Small intestine (tissue), 7 donors: ENCODE results near the gene NYAP2. TPM values are rescaled to one million over a fixed set of nuclear protein-coding genes. Genes with fewer than 3 reads are reported as not detected.
A peak's percentile ranks its signal among the peaks of the same experiment; 100 is the strongest.

Experiments
- DNase-seq, 2 donors: peaks; one replicate each; pipeline versions ENCODE4 v3.0.0 to v3.0.0-alpha.2; 2013
- FAIRE-seq: peaks from 2 replicates; lab custom pipeline; 2012; peaks lifted over from hg19 to GRCh38; lab: Jason Lieb, UNC
- H3K27ac ChIP-seq, 3 donors: one replicate each; pipeline ENCODE4 v1.5.1; 2013; ENCODE audit warnings: low read length in 2 of 3, mild to moderate bottlenecking in 2 of 3, control low read depth in 1 of 3, inconsistent platforms in 1 of 3, low read depth in 1 of 3, moderate library complexity in 1 of 3
- H3K27me3 ChIP-seq, 3 donors: one replicate each; pipeline ENCODE4 v1.6.1; 2013; ENCODE audit warnings: low read length in 3 of 3, inconsistent platforms in 1 of 3; ENCODE audit not compliant: control insufficient read depth in 3 of 3, insufficient read depth in 3 of 3
- H3K36me3 ChIP-seq, 3 donors: one replicate each; pipeline ENCODE4 v1.6.1; 2013; ENCODE audit warnings: low read length in 3 of 3, inconsistent platforms in 1 of 3, low read depth in 1 of 3, mild to moderate bottlenecking in 1 of 3, moderate library complexity in 1 of 3; ENCODE audit not compliant: control insufficient read depth in 3 of 3, insufficient read depth in 2 of 3
- H3K4me1 ChIP-seq, 3 donors: one replicate each; pipeline ENCODE4 v1.6.1; 2013; ENCODE audit warnings: low read length in 2 of 3, inconsistent platforms in 1 of 3, low read depth in 1 of 3, mild to moderate bottlenecking in 1 of 3, moderate library complexity in 1 of 3; ENCODE audit not compliant: control insufficient read depth in 3 of 3, insufficient read depth in 2 of 3
- H3K4me3 ChIP-seq, 3 donors: one replicate each; pipeline ENCODE4 v1.5.1; 2013; ENCODE audit warnings: low read length in 3 of 3, control low read depth in 1 of 3, inconsistent platforms in 1 of 3, low read depth in 1 of 3, mild to moderate bottlenecking in 1 of 3, moderate library complexity in 1 of 3
- H3K9me3 ChIP-seq, 2 donors: one replicate each; pipeline ENCODE4 v1.6.1; 2013; ENCODE audit warnings: low read depth in 1 of 2, low read length in 1 of 2; ENCODE audit not compliant: control insufficient read depth in 2 of 2, insufficient read depth in 1 of 2
- WGBS, 3 donors: extraction: QIAGEN DNeasy Blood & Tissue Kit; methylation state at CpG; one replicate each; pipeline ENCODE4 v1.1.7; 2013; 5-methylcytosine and 5-hydroxymethylcytosine counted together
- polyA plus RNA-seq, 4 donors: library from polyadenylated mRNA; stranded (reverse) in 3 of 4; unstranded in 1 of 4; fragments of 200-250 nt in 3 of 4; fragments of 120-200 nt in 1 of 4; gene quantifications; one replicate each; pipeline versions ENCODE4 v1.2.1 to v1.2.3, GENCODE V29; 2013
- donor health status: healthy with polysubstance abuse.
- donor health status: control.
- donor health status: control.
- donor health status: Bipolar disorder and iron deficiency.
- donor health status: healthy.

NYAP2 gene
- polyA plus RNA-seq, 4 donors, result 0.07 to 0.12 TPM; not detected in 2

DNA sequence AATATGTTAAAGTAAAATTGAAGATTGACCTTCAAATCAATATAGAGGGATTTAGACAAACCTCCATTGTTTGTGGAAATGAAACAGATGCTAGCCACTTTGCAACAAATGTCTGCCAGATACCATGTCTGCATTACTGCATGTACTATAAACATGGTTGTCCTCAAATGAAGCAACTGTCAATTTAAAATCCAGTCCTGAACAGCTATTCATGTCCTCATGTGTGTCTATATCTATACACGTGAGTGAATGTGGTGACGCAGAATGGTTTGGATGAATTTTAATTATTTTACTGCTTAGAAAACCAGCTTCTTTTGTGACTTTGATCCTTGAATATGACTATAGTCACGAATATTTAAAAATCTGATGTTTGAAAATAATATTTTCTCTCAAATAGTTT is 71.5 kb downstream of the NYAP2 start:
- no peak overlapping the region for H3K27ac ChIP-seq
- WGBS, 3 donors, result 11 to 53% (median 30%) methylated on average over 3 of the region's 3 CpGs
- DNase-seq, result peak; percentile 35 to 58
- peaks cover 0 to 18% (median 3%) of the 10 kb centered on the region in 3 donors for H3K4me1 ChIP-seq
- no peaks in the 10 kb centered on the region for H3K27me3 ChIP-seq
- no peaks in the 10 kb centered on the region for H3K9me3 ChIP-seq
- no peak overlapping the region for H3K4me3 ChIP-seq
- no peaks in the 10 kb centered on the region for H3K36me3 ChIP-seq
- FAIRE-seq, result no peak

DNA sequence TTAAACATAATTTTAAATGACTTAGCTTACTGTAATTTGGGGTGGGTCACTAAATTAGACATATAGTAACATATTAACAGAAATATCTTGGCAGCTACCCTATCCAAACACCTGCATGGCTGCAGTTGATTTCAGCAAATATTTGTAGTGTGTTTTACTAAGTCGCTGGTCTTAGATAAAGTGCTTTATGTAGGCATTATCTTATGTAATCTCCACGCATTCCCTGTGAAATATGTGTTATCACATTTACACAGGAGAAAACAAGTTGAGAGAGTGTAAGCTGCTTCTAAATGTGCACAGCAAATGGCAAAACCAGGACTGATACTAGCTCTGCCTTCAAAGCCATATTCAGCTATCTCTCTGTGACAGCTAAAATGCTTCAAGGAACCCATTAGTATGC is 72.0 kb downstream of the NYAP2 start:
- H3K27me3 ChIP-seq, result no peaks in the 10 kb centered on the region
- peak; percentile 47 for FAIRE-seq
- no peaks in the 10 kb centered on the region for H3K36me3 ChIP-seq
- H3K4me3 ChIP-seq, result no peak overlapping the region
- H3K4me1 ChIP-seq, result peaks cover 0 to 18% (median 3%) of the 10 kb centered on the region in 3 donors
- no peaks in the 10 kb centered on the region for H3K9me3 ChIP-seq
- H3K27ac ChIP-seq, result no peak overlapping the region
- peak; percentile 36 to 66 for DNase-seq
- WGBS, 3 donors, result 6 to 56% (median 35%) methylated on average over 2 of the region's 2 CpGs

DNA sequence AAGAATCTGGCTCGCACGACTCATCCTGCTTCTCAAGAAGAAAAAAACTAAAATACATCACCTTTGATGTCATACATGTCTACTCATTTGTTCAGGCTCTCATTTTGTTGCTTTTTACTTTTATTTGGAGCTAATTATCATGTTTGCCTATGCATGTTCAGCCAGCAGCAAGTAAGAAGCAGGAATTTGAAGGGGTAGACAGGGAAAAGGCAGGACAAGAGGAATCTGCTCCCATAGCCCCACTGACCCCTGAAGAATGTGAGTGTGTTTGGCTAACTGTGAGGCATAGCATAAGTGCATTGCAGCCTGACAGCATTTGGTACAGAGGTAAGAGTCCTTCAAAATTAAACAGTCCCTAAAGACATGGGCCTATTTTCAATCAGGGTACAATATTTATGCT is 72.7 kb downstream of the NYAP2 start:
- 29 to 55% (median 33%) methylated on average over 2 of the region's 2 CpGs for WGBS, 3 donors

DNA sequence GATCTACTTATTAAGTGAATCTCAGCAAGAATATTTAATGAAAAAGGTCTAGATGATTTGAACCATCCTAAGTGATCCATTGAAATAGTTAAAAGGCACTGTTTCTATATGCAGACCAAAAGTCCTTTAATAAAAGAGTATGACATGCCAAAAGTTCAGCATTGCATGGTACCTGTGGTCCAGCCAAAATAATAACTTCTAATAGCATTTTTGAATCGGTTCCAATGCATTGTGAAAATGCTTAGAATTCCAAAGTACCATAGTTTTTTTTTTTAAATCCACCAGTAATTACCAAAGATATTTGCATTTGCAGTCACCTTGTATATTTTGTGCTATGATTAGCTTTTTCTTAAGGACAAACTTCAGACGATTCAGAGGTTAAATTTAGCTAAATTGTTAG is 79.9 kb downstream of the NYAP2 start:
- DNase-seq, result no peak
- FAIRE-seq, result no peak

More for the DNA sequence above, 72.7 kb downstream of the NYAP2 start:
- Histone ChIP-seq H3K27me3 (no peaks in the 10 kb centered on the region), H3K36me3 (no peaks in the 10 kb centered on the region), H3K27ac (no peak overlapping the region), H3K9me3 (no peaks in the 10 kb centered on the region), H3K4me1 (peaks cover 0 to 12% (median under 1%) of the 10 kb centered on the region in 3 donors), H3K4me3 (no peak overlapping the region)
- FAIRE-seq, result no peak
- DNase-seq, result no peak

DNA sequence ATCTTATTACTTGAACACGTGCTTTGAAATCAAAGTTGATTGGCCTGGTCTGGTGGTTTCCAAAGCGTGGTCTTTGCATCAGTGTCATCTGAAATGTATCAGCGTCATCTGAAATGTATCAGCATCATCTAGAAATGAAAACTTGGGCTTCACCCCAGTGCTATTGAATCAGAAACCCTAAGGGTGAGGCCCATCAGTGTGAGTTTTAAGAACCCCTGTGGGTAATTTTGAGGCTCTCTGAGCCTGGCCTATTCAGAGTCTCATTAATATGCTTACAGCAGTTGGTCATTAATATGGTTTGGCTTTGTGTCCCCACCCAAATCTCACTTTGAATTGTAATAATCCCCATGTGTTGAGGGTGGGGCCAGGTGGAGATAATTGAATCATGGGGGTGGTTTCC is 85.2 kb downstream of the NYAP2 start:
- no peak for DNase-seq
- no peak for FAIRE-seq
- Histone ChIP-seq H3K27me3 (no peaks in the 10 kb centered on the region), H3K27ac (no peak overlapping the region), H3K9me3 (peaks cover 0 to 5% of the 10 kb centered on the region in 2 donors), H3K36me3 (no peaks in the 10 kb centered on the region), H3K4me1 (no peaks in the 10 kb centered on the region), H3K4me3 (no peak overlapping the region)
- WGBS, 3 donors, result 83 to 90% (median 85%) methylated on average over 3 of the region's 3 CpGs

More for the DNA sequence above, 79.9 kb downstream of the NYAP2 start:
- no peaks in the 10 kb centered on the region for H3K27me3 ChIP-seq
- no peaks in the 10 kb centered on the region for H3K4me1 ChIP-seq
- 69 to 83% (median 70%) methylated on average over 2 of the region's 2 CpGs for WGBS, 3 donors
- no peaks in the 10 kb centered on the region for H3K9me3 ChIP-seq
- no peaks in the 10 kb centered on the region for H3K36me3 ChIP-seq
- no peak overlapping the region for H3K27ac ChIP-seq
- H3K4me3 ChIP-seq, result no peak overlapping the region

- H3K4me3 ChIP-seq, result no peak overlapping the region
- H3K4me1 ChIP-seq, result no peaks in the 10 kb centered on the region
- H3K27ac ChIP-seq, result no peak overlapping the region
- no peaks in the 10 kb centered on the region for H3K36me3 ChIP-seq
- H3K27me3 ChIP-seq, result no peaks in the 10 kb centered on the region
- 93 to 97% (median 95%) methylated on average over 3 of the region's 3 CpGs for WGBS, 3 donors
- DNase-seq (no peak), FAIRE-seq (no peak)
- peaks cover 0 to 5% of the 10 kb centered on the region in 2 donors for H3K9me3 ChIP-seq
Measured at GRCh38 chr2:225486236-225486635, 86.7 kb downstream of the NYAP2 start.

- FAIRE-seq, result no peak
Measured at GRCh38 chr2:225487878-225488416, 88.4 kb downstream of the NYAP2 start.

GRCh38 chr2:225488743-225489142 is 89.2 kb downstream of the NYAP2 start:
- Histone ChIP-seq H3K4me3 (no peak overlapping the region), H3K4me1 (no peaks in the 10 kb centered on the region), H3K27ac (no peak overlapping the region), H3K36me3 (no peaks in the 10 kb centered on the region), H3K9me3 (peaks cover 0 to 5% of the 10 kb centered on the region in 2 donors), H3K27me3 (no peaks in the 10 kb centered on the region)
- 72 to 95% (median 76%) methylated on average over 2 of the region's 2 CpGs for WGBS, 3 donors
- FAIRE-seq (no peak), DNase-seq (no peak)

More at GRCh38 chr2:225487878-225488416, 88.4 kb downstream of the NYAP2 start:
- no peak overlapping the region for H3K27ac ChIP-seq
- H3K36me3 ChIP-seq, result no peaks in the 10 kb centered on the region
- WGBS, 3 donors, result 64 to 76% (median 73%) methylated on average over 2 of the region's 2 CpGs
- no peaks in the 10 kb centered on the region for H3K27me3 ChIP-seq
- H3K4me1 ChIP-seq, result no peaks in the 10 kb centered on the region
- DNase-seq, result no peak
- no peak overlapping the region for H3K4me3 ChIP-seq
- peaks cover 0 to 5% of the 10 kb centered on the region in 2 donors for H3K9me3 ChIP-seq
